H1 (cell line): ENCODE data around the gene HNRNPH2. TPM values are rescaled to one million over a fixed set of nuclear protein-coding genes. Genes with fewer than 3 reads are reported as not detected.

Source experiments
- CTCF ChIA-PET: fragments of 300-600 bp; sonication (Branson Sonifier 250); formaldehyde crosslinking; loops from one replicate; lab custom pipeline; 2021; ENCODE audit not compliant: partially characterized antibody; lab: Charles Lee
- POLR2A ChIA-PET: fragments of 300-600 bp; sonication (Branson Sonifier 250); formaldehyde crosslinking; loops from one replicate; lab custom pipeline; 2021; ENCODE audit warnings: inconsistent platforms; ENCODE audit not compliant: partially characterized antibody; lab: Charles Lee
- DNase-seq, 2 experiments: peaks; one replicate each; pipeline versions ENCODE4 v3.0.0 to v3.0.0-alpha.2; 2010 to 2022; ENCODE audit warnings: low spot score in 2 of 2, low read depth in 1 of 2, mixed read lengths in 1 of 2
- FAIRE-seq: peaks from 2 replicates; lab custom pipeline; 2011; peaks lifted over from hg19 to GRCh38; lab: Jason Lieb, UNC
- H2AFZ ChIP-seq: 2 replicates; pipeline ENCODE4 v1.8.1; 2012; ENCODE audit warnings: low read length, inconsistent platforms
- H2AK5ac ChIP-seq: 2 replicates; pipeline ENCODE4 v1.6.1; 2013; ENCODE audit warnings: low read depth, low read length
- H2BK120ac ChIP-seq: replicated peaks from 2 replicates; pipeline ENCODE3; 2013; ENCODE audit warnings: low read depth, low read length, inconsistent platforms
- H2BK12ac ChIP-seq: 2 replicates; pipeline ENCODE4 v1.6.1; 2013; ENCODE audit warnings: low read depth, low read length
- H2BK15ac ChIP-seq: 2 replicates; pipeline ENCODE4 v1.6.1; 2013; ENCODE audit warnings: low read length
- H2BK20ac ChIP-seq: 2 replicates; pipeline ENCODE4 v1.6.1; 2013; ENCODE audit warnings: low read length
- H2BK5ac ChIP-seq: 2 replicates; pipeline ENCODE4 v1.6.1; 2013; ENCODE audit warnings: low read depth, low read length
- H3K14ac ChIP-seq: 2 replicates; pipeline ENCODE4 v1.6.1; 2013; ENCODE audit warnings: inconsistent platforms; ENCODE audit not compliant: insufficient read length
- H3K18ac ChIP-seq: 2 replicates; pipeline ENCODE4 v1.6.1; 2013; ENCODE audit warnings: low read length; ENCODE audit errors: extremely low read depth
- H3K23ac ChIP-seq: 2 replicates; pipeline ENCODE4 v1.6.1; 2013; ENCODE audit warnings: inconsistent platforms; ENCODE audit not compliant: insufficient read length
- H3K23me2 ChIP-seq: 2 replicates; pipeline ENCODE4 v1.6.1; 2013; ENCODE audit warnings: low read depth, low read length
- H3K27ac ChIP-seq: 2 replicates; pipeline ENCODE4 v1.6.1; 2011; ENCODE audit warnings: low read depth, low read length, inconsistent platforms
- H3K27me3 ChIP-seq, 4 experiments: replicated peaks in 1 of 4; 1 replicate in 1 of 4; 2 replicates in 3 of 4; pipeline versions ENCODE4 v1.6.1 to v1.8.1; 2011 to 2013; ENCODE audit warnings: low read length in 3 of 4, mild to moderate bottlenecking in 3 of 4, inconsistent platforms in 2 of 4, mixed read lengths in 2 of 4, moderate library complexity in 1 of 4; ENCODE audit not compliant: control insufficient read depth in 3 of 4, insufficient read depth in 3 of 4; ENCODE audit errors: extremely low read depth in 1 of 4
- H3K36me3 ChIP-seq, 4 experiments: 2 replicates each; pipeline versions ENCODE4 v1.6.1 to v1.8.1; 2011 to 2013; ENCODE audit warnings: mild to moderate bottlenecking in 4 of 4, low read length in 3 of 4, moderate library complexity in 2 of 4, control low read depth in 1 of 4, inconsistent platforms in 1 of 4; ENCODE audit not compliant: insufficient read depth in 4 of 4, control insufficient read depth in 2 of 4
- H3K4ac ChIP-seq: replicated peaks from 2 replicates; pipeline ENCODE3; 2013; ENCODE audit warnings: low read length, low read depth, mixed read lengths, inconsistent platforms; ENCODE audit not compliant: insufficient read length
- H3K4me1 ChIP-seq, 4 experiments: replicated peaks in 1 of 4; 1 replicate in 1 of 4; 2 replicates in 3 of 4; pipeline versions ENCODE4 v1.6.1 to v1.8.1; 2011 to 2013; ENCODE audit warnings: low read length in 3 of 4, inconsistent platforms in 2 of 4, mixed read lengths in 1 of 4; ENCODE audit not compliant: insufficient read depth in 4 of 4, control insufficient read depth in 3 of 4
- H3K4me2 ChIP-seq, 2 experiments: 2 replicates each; pipeline versions ENCODE4 v1.6.1 to v1.8.1; 2011 to 2013; ENCODE audit warnings: low read depth in 2 of 2, low read length in 2 of 2, control low read depth in 1 of 2, inconsistent platforms in 1 of 2, mild to moderate bottlenecking in 1 of 2; ENCODE audit not compliant: insufficient read depth in 1 of 2
- H3K4me3 ChIP-seq, 4 experiments: fragments of 200-600, 300-600 bp in 1 of 4; sonication (generic), shearing (Covaris generic), sonication (Bioruptor Twin) in 1 of 4; 2 replicates each; pipeline versions ENCODE4 v1.5.1 to v1.8.1; 2011 to 2016; ENCODE audit warnings: low read length in 4 of 4, low read depth in 3 of 4, control low read depth in 2 of 4, inconsistent platforms in 2 of 4, mild to moderate bottlenecking in 2 of 4, mixed read lengths in 1 of 4, moderate library complexity in 1 of 4; ENCODE audit not compliant: insufficient read depth in 2 of 4; ENCODE audit errors: extremely low read depth in 1 of 4
- H3K56ac ChIP-seq: replicated peaks from 2 replicates; pipeline ENCODE3; 2013; ENCODE audit warnings: low read depth, mild to moderate bottlenecking, mixed read lengths, low read length, inconsistent platforms; ENCODE audit not compliant: insufficient read length
- H3K79me1 ChIP-seq: 2 replicates; pipeline ENCODE4 v1.6.1; 2013; ENCODE audit warnings: low read depth, low read length, control low read depth
- H3K79me2 ChIP-seq, 2 experiments: 2 replicates each; pipeline versions ENCODE4 v1.6.1 to v1.8.1; 2012 to 2013; ENCODE audit warnings: low read length in 2 of 2, mild to moderate bottlenecking in 2 of 2, inconsistent platforms in 1 of 2; ENCODE audit not compliant: insufficient read depth in 2 of 2, control insufficient read depth in 1 of 2
- H3K9ac ChIP-seq, 4 experiments: replicated peaks in 1 of 4; 1 replicate in 1 of 4; 2 replicates in 3 of 4; pipeline versions ENCODE4 v1.6.1 to v1.8.1; 2011 to 2013; ENCODE audit warnings: low read depth in 3 of 4, low read length in 3 of 4, control low read depth in 2 of 4, mild to moderate bottlenecking in 2 of 4, moderate library complexity in 2 of 4, inconsistent platforms in 1 of 4; ENCODE audit errors: extremely low read depth in 1 of 4
- H3K9me3 ChIP-seq, 2 experiments: 2 replicates each; pipeline versions ENCODE4 v1.6.1 to v1.8.1; 2012 to 2013; ENCODE audit warnings: mild to moderate bottlenecking in 2 of 2, moderate library complexity in 2 of 2, control low read depth in 1 of 2, inconsistent platforms in 1 of 2, low read depth in 1 of 2, low read length in 1 of 2, mixed read lengths in 1 of 2; ENCODE audit not compliant: insufficient read depth in 2 of 2
- H4K20me1 ChIP-seq, 2 experiments: replicated peaks in 1 of 2; 2 replicates each; pipeline versions ENCODE3 to v1.8.1; 2011 to 2013; ENCODE audit warnings: inconsistent platforms in 2 of 2, low read length in 2 of 2, mild to moderate bottlenecking in 1 of 2; ENCODE audit not compliant: insufficient read depth in 2 of 2, control insufficient read depth in 1 of 2
- H4K5ac ChIP-seq: 2 replicates; pipeline ENCODE4 v1.6.1; 2013; ENCODE audit warnings: low read length, low read depth, mixed read lengths, inconsistent platforms; ENCODE audit not compliant: insufficient read length
- H4K8ac ChIP-seq: 2 replicates; pipeline ENCODE4 v1.8.0; 2013; ENCODE audit warnings: mild to moderate bottlenecking, moderate library complexity, low read length, inconsistent platforms; ENCODE audit not compliant: insufficient read depth; ENCODE audit errors: extremely low read depth
- H4K91ac ChIP-seq: replicated peaks from 2 replicates; pipeline ENCODE3; 2013; ENCODE audit warnings: low read length, mixed read lengths, inconsistent platforms; ENCODE audit not compliant: insufficient read length
- CEBPB ChIP-seq: IDR thresholded peaks from 2 replicates; pipeline ENCODE4 v1.6.1; 2012; ENCODE audit warnings: low read depth, low read length
- EGR1 ChIP-seq: IDR thresholded peaks from 2 replicates; pipeline ENCODE4 v1.6.1; 2011; ENCODE audit warnings: low read depth, low read length, borderline replicate concordance
- GTF2F1 ChIP-seq: IDR thresholded peaks from 2 replicates; pipeline ENCODE4 v1.6.1; 2012; ENCODE audit warnings: low read depth, low read length, improper control_type of control experiment, borderline replicate concordance
- MAFK ChIP-seq: IDR thresholded peaks from 2 replicates; pipeline ENCODE4 v1.6.1; 2012; ENCODE audit warnings: low read depth, mild to moderate bottlenecking, improper control_type of control experiment, low read length
- RAD21 ChIP-seq, 2 experiments: IDR thresholded peaks in 1 of 2; conservative IDR thresholded peaks in 1 of 2; 2 replicates each; pipeline ENCODE4 v1.6.1; 2011; ENCODE audit warnings: low read depth in 2 of 2, low read length in 2 of 2, improper control_type of control experiment in 1 of 2, inconsistent platforms in 1 of 2, mild to moderate bottlenecking in 1 of 2, moderate library complexity in 1 of 2
- SP2 ChIP-seq: IDR thresholded peaks from 2 replicates; pipeline ENCODE4 v1.6.1; 2012; ENCODE audit warnings: mild to moderate bottlenecking, low read length, inconsistent platforms
- SP4 ChIP-seq: IDR thresholded peaks from 2 replicates; pipeline ENCODE4 v1.6.1; 2012; ENCODE audit warnings: low read length, inconsistent platforms
- TAF7 ChIP-seq: optimal IDR thresholded peaks from 2 replicates; pipeline ENCODE3; 2011; ENCODE audit warnings: low read depth, mild to moderate bottlenecking, inconsistent platforms, low read length, moderate library complexity, borderline replicate concordance
- TBP ChIP-seq: IDR thresholded peaks from 2 replicates; pipeline ENCODE4 v1.6.1; 2011; ENCODE audit warnings: low read depth, low read length, improper control_type of control experiment
- WGBS, 2 experiments: shearing (Covaris generic) in 1 of 2; methylation state at CpG; one replicate each; pipeline versions ENCODE4 v1.1.6 to v1.1.7; 2013 to 2015; ENCODE audit warnings: low lambda C conversion rate in 2 of 2, mixed read lengths in 2 of 2, inconsistent platforms in 1 of 2, low coverage in 1 of 2, missing lambda C conversion rate in 1 of 2; ENCODE audit not compliant: insufficient replicate concordance in 2 of 2, insufficient coverage in 1 of 2, insufficient read length in 1 of 2; ENCODE audit errors: extremely low coverage in 1 of 2, missing lambda C conversion rate in 1 of 2; 5-methylcytosine and 5-hydroxymethylcytosine counted together
- polyA plus RNA-seq, 7 experiments: library from polyadenylated mRNA; depleted of rRNA in 3 of 7; stranded (reverse) in 5 of 7; unstranded in 2 of 7; fragments of >200 nt in 5 of 7; fragments of 200-250 nt in 2 of 7; gene quantifications; 1 replicate in 5 of 7; 2 replicates in 1 of 7; 4 replicates in 1 of 7; pipeline versions ENCODE4 v1.2.1 to v1.2.3, GENCODE V29; 2011 to 2013; ENCODE audit warnings: missing spikeins in 2 of 7, mixed read lengths in 2 of 7
- total RNA-seq: library from RNA; stranded (reverse); fragmentation: NEBNext Ultra II Directional; extraction: Animal tissue kit (Norgen Biotek cat#: 25700); gene quantifications from 2 replicates; pipeline ENCODE4 v1.2.1, GENCODE V29; 2021

The HNRNPH2 gene
- total and polyA plus RNA-seq, 2 of the 8 experiments (the other 6 are each of a cell fraction or from before 2014, with no cell fraction given), result 27.7 to 66.7 TPM

- H3K9ac ChIP-seq, result no peak overlapping the region
- POLR2A ChIA-PET, result interaction anchor here (0.8 to 5.4 kb wide), 2 partner anchors 29 to 76 kb away, joined by 3 to 36 read pairs; partner anchors contain the start of gene RPL36A
- H2AFZ ChIP-seq, result no peak overlapping the region
- DNase-seq, result no peak
- H2AK5ac ChIP-seq, result no peak overlapping the region
- no peak overlapping the region for H4K5ac ChIP-seq
- no peak overlapping the region for H2BK120ac ChIP-seq
- no peak overlapping the region for H4K91ac ChIP-seq
- peaks cover 3% of the 10 kb centered on the region; the same call in 1 of the 2 replicates for H3K23me2 ChIP-seq
- WGBS, 2 experiments, result 88% methylated on average over 2 of the region's 2 CpGs; no CpG with 5 or more reads in 1 of the 2 experiments
- peaks cover 0 to 3% (median 1%) of the 10 kb centered on the region in 4 experiments; a peak in 3 of 7 replicates for H3K4me1 ChIP-seq
- peaks cover 0 to 3% (median 0%) of the 10 kb centered on the region in 4 experiments; a peak in 1 of 8 replicates for H3K36me3 ChIP-seq
- H2BK15ac ChIP-seq, result no peak overlapping the region
- H3K23ac ChIP-seq, result no peak overlapping the region
- H4K8ac ChIP-seq, result no peak overlapping the region
- H3K79me1 ChIP-seq, result no peaks in the 10 kb centered on the region
- H2BK5ac ChIP-seq, result no peak overlapping the region
- H3K4me3 ChIP-seq, result 0 out of 8 replicates have a peak overlapping the region, but pooled peaks of 1 of the 4 experiments have one; percentile 64
- no peaks in the 10 kb centered on the region for H4K20me1 ChIP-seq
- H2BK12ac ChIP-seq, result no peak overlapping the region
- H3K9me3 ChIP-seq, result no peaks in the 10 kb centered on the region
- H3K27me3 ChIP-seq, result no peaks in the 10 kb centered on the region
- no peak for TF ChIP-seq TBP
- no peak for TF ChIP-seq GTF2F1
- TF ChIP-seq TAF7, result no peak
- no peak for TF ChIP-seq CEBPB
- no peak for TF ChIP-seq MAFK
- TF ChIP-seq SP2, result no peak
- TF ChIP-seq SP4, result no peak
- TF ChIP-seq RAD21 (IDR thresholded peaks at IDR 0.05 in 1 of 2, conservative IDR thresholded peaks at IDR 0.05 in 1 of 2; ENCODE audit: low read depth in 2 of 2, low read length in 2 of 2), result no peak
- TF ChIP-seq EGR1, result no peak
- TF ChIP-seq, all 59 proteins: peak for 0
- Histone ChIP-seq H3K18ac (no peak overlapping the region), H3K79me2 (no peaks in the 10 kb centered on the region), H3K14ac (no peak overlapping the region), H3K4ac (no peak overlapping the region), H3K56ac (no peak overlapping the region), H2BK20ac (no peak overlapping the region), H3K27ac (no peak overlapping the region), H3K4me2 (no peak overlapping the region; a peak in 1 of 4 replicates)
- CTCF ChIA-PET, result interaction anchor here (1.3 kb wide), 1 partner anchor 130 kb away, joined by 4 read pairs; no protein-coding TSS in a partner anchor
- no peak for FAIRE-seq
Measured at GRCh38 chrX:101419489-101419888, 11.5 kb downstream of the HNRNPH2 start.
